NCI-H2227 treated with DMSO at 0.1 percent for 48 hours (cell line): ENCODE measurements around the gene CALCR.
A peak's percentile ranks its signal among the peaks of the same experiment; 100 is the strongest.
"Not testable (repeated sequence)": the region's sequence is repeated elsewhere in the genome, so short reads cannot be mapped to it uniquely, and the experiment has no call there.

Experiments used
- DNase-seq: peaks from one replicate; lab custom pipeline; 2025; lab: John Stamatoyannopoulos, UW

The CALCR gene

GRCh38 chr7:93562106-93562505 lies 12.4 kb downstream of the CALCR start:
- DNase-seq = no peak

DNA sequence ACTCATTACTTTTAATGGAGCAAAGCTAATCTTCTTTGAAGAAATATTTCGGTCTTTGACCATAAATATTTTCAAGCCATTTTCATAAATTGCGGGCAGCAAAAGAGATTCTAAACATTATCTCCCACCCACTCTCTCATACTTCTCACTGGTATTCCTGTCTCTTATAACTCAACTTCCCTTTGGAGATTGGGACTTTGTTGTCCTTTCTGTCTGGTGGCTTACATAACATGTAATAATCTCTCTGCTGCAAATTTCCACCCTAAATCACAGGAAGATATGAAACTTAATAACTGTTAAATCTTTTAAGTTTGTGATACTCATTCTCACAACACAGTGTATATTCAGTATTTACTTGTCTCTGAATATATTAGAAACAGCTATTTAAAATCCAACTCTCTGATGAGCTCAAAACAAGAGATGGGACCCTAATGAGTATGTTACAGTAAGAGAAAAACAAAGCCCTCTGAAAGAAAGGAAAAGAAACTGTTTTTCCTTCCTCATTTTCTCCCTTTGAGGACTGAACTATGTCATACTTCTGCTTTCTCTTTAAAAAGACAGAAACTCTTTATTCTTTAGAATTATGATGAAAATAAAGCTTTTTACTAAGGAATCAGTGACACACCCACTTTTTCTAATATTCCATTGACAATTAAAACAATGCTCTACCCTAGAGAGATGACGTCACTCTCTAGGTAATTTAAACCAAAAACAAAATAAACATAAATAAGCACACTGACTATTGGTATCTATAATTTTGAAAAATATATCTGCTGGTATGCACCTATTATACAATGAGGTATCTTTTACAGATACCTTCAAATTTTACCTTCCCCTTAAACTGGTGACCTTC lies 14.7 kb downstream of the CALCR start:
- no peak for DNase-seq

- no peak for DNase-seq
These were observed 15.6 kb downstream of the CALCR start for GRCh38 chr7:93558705-93559614.

GRCh38 chr7:93551931-93552330 lies 22.6 kb downstream of the CALCR start:
- no peak for DNase-seq

- DNase-seq = peak; percentile 28
These were observed 23.2 kb downstream of the CALCR start for GRCh38 chr7:93551063-93551895.

DNA sequence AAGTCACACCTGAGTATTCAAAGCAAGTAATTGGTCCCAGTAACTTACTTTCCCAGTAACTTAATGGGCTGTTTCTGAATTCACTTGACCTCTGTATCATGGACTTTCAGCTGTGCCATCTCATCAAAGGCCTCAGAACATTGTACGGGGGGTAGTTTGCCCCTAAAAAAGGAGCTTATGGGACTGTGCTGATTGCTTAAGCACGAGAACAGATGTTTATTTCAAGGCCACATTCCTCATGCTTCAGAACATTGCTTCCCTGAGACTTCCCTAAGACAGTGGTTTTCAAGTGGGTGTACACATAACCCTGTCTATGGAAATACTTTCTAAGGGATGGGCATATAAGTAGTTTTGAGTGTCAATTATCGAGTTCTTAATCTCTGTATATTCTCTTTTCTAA lies 26.8 kb downstream of the CALCR start:
- DNase-seq = no peak

DNA sequence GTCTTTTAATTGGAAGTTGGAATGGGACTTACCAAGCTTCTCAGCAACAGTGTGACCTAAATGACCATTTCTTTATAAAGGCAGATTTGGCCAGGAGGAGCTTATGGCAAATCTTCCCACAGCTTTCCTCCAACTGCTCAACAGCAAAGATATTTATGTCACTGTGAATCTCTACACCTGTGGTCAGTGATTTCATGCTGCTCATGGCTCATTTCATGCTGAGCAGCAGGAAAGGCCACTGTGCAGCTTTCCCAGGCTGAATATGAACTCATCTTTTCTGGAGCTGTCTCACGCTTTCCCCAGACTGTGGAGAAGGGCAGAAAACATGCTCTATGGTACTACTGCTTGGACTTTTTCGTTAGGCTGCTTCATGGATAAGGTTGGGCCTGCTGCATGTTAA lies 29.8 kb downstream of the CALCR start:
- no peak for DNase-seq

GRCh38 chr7:93538061-93538460 lies 36.5 kb downstream of the CALCR start:
- no peak for DNase-seq

DNA sequence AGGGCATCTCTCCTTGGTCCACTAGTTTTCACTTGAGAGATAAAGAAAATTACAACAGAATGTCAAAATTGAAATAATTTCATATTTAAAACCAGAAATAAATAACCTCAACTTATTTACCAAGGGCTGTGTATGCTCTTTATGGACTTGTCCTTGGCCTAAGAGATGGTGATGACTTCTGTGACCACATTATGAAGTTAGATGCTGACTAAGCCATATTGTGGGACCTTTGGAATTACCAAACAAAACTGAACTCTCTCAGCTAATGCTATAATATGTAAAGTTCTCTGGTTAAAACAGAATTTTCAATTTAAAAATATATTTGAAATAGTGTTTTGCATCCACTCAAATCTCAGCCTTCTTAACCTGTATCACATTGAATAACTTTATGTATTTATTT lies 38.9 kb downstream of the CALCR start:
- no peak for DNase-seq

GRCh38 chr7:93530701-93531100 lies 43.8 kb downstream of the CALCR start:
- DNase-seq = no peak

DNA sequence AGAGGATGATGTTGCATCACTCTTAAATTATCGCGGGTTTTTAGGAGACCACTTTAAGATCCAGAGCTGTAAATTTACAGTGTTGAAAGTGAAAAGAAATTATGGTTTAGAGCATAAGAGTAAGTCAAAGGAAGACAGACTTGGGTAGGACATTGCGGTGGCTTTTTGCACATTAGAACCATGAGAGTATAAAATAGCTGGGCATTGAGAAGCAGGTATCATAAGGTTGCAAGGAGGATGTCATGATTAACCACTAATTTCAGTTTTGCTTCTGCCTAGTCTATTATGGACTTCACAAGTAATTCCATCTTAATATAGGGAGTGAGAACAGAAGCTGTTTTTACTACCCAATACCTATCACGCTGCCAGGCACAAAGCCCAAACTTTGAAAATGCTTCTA lies 57.7 kb downstream of the CALCR start:
- DNase-seq = no peak

DNA sequence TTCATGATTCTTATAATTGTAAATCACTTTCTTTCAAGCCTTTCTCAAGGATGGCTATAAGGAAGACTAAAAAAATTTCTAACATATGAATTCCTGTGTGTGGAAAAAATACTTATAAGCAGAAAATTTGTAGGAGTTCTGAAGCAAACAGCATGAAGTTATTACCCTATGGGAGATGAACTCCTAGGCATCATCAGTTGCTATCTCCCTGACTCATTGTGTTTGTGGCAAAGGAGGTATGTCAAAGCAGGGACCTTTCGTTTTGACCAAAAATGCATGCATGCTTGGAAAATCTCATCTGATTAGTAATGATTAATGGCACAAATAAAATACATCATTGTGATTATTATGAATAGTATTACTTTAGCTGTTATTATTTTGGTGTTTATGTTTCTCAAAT lies 59.4 kb downstream of the CALCR start:
- no peak for DNase-seq

- no peak for DNase-seq
These were observed 65.2 kb downstream of the CALCR start for GRCh38 chr7:93509303-93509702.

DNA sequence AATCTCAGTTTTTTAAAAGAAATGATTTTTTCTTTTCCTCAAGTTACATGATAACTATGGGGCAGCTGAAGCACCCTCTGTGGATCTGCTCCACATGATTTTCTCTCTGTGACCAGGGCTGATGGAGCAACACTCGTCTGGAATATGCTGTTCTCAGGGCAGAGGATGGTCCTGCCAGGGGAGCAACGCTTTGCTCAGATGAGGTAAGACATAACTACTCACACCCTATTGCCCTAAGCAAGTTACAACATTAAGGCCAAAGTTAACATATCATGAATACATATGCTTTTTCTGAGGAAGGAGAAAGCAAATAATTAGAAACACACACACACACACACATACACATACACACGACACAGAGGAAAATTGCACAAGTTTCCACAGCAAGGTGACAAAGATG lies 71.4 kb downstream of the CALCR start:
- DNase-seq = no peak

DNA sequence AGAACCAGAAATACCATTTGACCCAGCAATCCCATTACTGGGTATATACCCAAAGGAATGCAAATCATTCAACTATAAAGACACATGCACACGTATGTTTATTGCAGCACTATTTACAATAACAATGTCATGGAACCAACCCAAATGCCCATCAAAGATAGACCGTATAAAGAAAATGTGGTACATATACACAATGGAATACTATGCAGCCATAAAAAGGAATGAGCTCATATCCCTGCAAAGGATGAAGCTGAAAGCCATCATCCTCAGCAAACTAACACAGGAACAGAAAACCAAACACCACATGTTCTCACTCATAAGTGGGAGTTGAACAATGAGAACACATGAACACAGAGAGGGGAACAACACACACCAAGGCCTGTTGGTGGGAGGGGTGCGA lies 82.7 kb downstream of the CALCR start:
- DNase-seq = not testable (repeated sequence)

- DNase-seq = no peak
These were observed 97.8 kb downstream of the CALCR start for GRCh38 chr7:93476491-93477344.

DNA sequence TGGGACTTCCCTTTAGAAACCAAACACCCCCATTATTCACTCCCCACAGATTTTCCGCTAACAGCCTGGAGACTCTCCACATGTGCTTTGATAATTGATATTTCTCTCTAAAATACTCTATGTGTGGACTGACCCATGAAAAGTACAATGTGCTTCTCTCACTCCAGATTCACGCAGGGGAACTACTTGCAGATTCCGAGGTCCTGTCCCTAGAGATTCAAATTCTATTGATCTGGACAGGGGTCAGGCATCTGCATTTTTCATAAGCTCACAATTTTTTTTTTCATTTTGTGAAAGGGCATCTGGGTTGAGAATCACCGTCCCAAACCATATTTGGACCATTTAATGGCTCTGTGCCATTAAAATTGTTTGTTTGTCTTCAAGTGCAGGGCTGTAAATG lies 98.7 kb downstream of the CALCR start:
- DNase-seq = no peak

DNA sequence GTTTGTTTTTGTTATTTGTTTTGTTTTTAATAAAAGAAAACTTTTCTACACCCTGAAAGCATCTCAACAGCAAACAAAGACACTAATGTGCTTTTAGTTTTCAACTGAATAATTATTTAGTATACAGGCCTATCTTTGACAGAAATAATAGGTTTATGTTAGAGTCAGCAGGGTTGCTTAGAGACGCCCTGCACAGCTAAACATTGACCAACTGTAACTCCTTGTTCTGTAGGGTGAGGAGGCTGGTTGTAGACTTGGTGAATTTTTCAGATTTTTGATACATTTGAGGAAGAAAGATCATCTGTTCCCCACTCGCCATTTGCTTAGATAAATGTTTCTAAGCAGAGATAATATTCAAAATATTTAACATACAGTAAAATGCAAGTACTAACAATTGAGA lies 103.1 kb downstream of the CALCR start:
- no peak for DNase-seq

DNA sequence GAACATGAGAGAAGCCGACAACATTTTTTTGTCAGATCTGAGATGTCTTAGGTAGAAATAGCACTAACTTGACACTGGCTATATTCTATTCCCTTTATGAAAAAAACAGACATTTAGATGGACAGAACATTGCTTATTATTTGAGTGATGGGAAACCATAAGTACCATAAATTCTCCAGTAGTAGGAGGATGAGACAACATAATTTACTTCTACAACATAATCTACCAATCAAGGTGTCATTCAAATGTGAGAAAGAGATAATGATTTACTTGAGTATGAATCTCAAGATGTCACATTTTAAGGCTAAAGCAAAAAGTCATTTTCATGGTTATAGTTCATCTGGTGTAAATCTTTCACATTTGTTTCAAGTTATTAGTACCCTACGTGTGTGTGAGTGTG lies 110.8 kb downstream of the CALCR start:
- DNase-seq = no peak

- DNase-seq = no peak
These were observed 113.2 kb downstream of the CALCR start for GRCh38 chr7:93461350-93461749.

DNA sequence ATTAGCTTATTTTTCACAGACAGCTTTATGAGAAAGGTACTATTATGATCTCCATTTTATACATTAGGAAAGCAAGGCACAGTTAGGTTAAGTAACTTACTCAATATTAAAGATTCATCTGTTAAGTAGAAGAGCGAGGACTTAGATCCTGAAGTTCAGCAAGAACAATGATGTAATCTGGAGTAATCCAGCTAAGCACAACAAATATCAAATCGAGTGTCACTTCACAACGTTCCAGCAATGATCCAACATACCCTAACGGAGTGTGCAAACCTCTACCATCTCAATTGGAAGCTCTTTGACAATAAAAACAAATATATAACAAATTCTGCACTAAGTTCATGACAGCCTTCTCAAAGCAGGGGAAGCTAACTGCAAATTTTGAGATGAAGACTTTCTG lies 121.3 kb downstream of the CALCR start:
- DNase-seq = no peak
